Measurements from ENCODE around the gene POP4. TPM values are rescaled to one million over a fixed set of nuclear protein-coding genes. Genes with fewer than 3 reads are reported as not detected.

The POP4 gene
- total and polyA plus RNA-seq, 12 donors = 65.4 to 134 (median 75.5) TPM

DNA sequence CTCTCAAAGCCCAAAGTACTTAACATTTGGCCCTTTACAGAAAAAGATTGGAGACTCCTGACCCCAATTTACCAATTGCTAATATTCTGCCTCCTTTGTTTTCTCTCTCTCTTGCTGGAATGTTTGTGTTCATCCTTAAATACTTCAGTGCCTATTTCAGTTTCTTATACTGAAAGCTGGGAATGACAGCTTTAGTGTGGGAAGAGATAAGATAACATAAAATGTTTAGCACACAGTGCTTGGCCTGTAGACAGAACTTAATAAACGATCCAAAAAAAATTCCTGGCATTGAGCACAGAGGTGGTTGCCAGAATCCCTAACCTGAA is 56.2 kb downstream of the POP4 start:
- Histone ChIP-seq H3K27ac (peak overlapping the region in 3 of 5 donors; percentile 23 to 86 (median 74)), H3K4me1 (replicated peaks in 1 of 2) (peaks cover 18 to 36% of the 10 kb centered on the region in 2 donors), H3K36me3 (replicated peaks in 1 of 2) (no peaks in the 10 kb centered on the region), H3K4me3 (no peak overlapping the region), H3K27me3 (no peaks in the 10 kb centered on the region), H3K9me3 (replicated peaks in 1 of 3) (no peaks in the 10 kb centered on the region)
- intact Hi-C loops (cut with DNase I) = no loop called here
- no peak for TF ChIP-seq POLR2A (IDR thresholded peaks at IDR 0.05)
- TF ChIP-seq, protein P1, sequence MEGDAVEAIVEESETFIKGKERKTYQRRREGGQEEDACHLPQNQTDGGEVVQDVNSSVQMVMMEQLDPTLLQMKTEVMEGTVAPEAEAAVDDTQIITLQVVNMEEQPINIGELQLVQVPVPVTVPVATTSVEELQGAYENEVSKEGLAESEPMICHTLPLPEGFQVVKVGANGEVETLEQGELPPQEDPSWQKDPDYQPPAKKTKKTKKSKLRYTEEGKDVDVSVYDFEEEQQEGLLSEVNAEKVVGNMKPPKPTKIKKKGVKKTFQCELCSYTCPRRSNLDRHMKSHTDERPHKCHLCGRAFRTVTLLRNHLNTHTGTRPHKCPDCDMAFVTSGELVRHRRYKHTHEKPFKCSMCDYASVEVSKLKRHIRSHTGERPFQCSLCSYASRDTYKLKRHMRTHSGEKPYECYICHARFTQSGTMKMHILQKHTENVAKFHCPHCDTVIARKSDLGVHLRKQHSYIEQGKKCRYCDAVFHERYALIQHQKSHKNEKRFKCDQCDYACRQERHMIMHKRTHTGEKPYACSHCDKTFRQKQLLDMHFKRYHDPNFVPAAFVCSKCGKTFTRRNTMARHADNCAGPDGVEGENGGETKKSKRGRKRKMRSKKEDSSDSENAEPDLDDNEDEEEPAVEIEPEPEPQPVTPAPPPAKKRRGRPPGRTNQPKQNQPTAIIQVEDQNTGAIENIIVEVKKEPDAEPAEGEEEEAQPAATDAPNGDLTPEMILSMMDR (IDR thresholded peaks at IDR 0.05) = no peak
- 9 to 21% (median 11%) methylated on average over 1 of the region's 1 CpG for WGBS, 4 donors
- no peak for DNase-seq

DNA sequence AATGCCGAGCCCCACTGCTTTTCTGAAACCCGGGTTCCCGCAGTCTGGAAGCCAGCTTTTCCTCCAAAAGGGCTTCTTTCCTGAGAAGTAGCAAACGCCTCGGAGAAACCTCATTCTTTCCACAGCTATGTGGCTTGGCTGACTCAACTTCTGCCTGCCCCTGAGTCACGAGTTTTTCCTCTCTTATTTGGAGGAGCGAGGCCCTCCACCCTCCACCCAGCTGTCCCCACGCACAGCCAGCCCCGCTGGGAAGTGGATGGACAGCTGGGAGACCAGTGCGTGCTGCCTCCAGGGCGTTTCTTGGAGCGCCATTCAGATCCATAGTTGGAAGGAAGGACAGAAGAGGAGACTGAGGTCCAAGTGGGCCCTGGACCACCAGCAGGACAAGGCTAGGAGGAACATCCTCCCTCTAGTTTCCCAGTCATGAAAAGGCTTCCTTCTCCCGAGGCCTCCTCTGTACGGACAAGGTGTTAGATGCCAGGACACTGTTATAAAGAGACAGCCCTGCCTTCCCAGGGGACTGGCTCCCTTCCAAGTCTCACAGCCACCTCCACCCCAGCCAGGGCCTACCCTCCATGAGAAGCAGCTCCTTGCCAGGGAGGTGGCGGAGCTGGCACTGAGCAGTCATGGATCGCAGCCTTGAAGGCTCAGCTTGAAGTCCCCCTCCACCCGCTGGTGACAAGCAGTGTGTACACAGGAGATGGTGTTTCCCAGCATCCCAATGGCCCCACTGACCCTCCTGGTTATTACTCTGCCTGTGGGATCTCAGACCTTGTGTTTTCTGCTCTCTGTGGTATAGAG is 56.7 kb downstream of the POP4 start:
- WGBS, 4 donors = 48 to 53% (median 49%) methylated on average over 15 to 17 of the region's 17 CpGs
- no peaks in the 10 kb centered on the region for H3K36me3 ChIP-seq (replicated peaks in 1 of 2)
- TF ChIP-seq POLR2A (IDR thresholded peaks at IDR 0.05) = no peak
- TF ChIP-seq, protein P1 (IDR thresholded peaks at IDR 0.05) = no peak
- no peak overlapping the region for H3K4me3 ChIP-seq
- intact Hi-C loops (cut with DNase I) = no loop called here
- peak; percentile 42 to 87 (median 71) for DNase-seq
- peaks cover 18 to 39% of the 10 kb centered on the region in 2 donors for H3K4me1 ChIP-seq (replicated peaks in 1 of 2)
- no peaks in the 10 kb centered on the region for H3K27me3 ChIP-seq
- peak overlapping the region in 3 of 5 donors; percentile 23 to 86 (median 74) for H3K27ac ChIP-seq
- H3K9me3 ChIP-seq (replicated peaks in 1 of 3) = no peaks in the 10 kb centered on the region

- Histone ChIP-seq H3K9me3 (replicated peaks in 1 of 3) (no peaks in the 10 kb centered on the region), H3K4me1 (replicated peaks in 1 of 2) (peaks cover 18 to 39% of the 10 kb centered on the region in 2 donors), H3K27ac (peak overlapping the region in 1 of 5 donors; percentile 86), H3K4me3 (no peak overlapping the region), H3K36me3 (replicated peaks in 1 of 2) (no peaks in the 10 kb centered on the region), H3K27me3 (no peaks in the 10 kb centered on the region)
- no peak for DNase-seq
- no peak for TF ChIP-seq POLR2A (IDR thresholded peaks at IDR 0.05)
- TF ChIP-seq, protein P1 (IDR thresholded peaks at IDR 0.05) = no peak
- 94 to 96% (median 95%) methylated on average over 10 to 19 of the region's 19 CpGs for WGBS, 4 donors
- intact Hi-C loops (cut with DNase I) = no loop called here
These were observed 58.0 kb downstream of the POP4 start for GRCh38 chr19:29663861-29664752.

DNA sequence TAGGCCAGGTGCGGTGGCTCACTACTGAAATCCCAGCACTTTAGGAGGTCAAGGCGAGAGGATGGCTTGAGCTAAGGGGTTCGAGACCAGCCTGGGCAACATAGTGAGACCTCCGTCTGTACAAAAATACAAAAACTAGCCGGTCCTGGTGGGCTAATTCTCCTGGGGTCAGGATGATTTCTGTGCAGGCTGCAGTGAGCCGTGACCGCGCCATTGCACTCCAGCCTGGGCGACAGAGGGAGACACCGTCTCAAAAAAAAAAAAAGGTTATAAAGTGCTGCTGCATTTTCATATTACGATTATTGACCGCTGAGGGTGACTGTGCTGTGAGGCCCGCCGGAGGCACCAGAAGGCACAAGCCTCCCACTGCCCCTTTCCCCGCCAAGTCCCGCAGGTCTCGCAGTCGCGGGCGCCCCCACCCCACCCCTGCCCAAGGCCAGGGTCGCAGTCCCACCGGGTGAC is 58.7 kb downstream of the POP4 start:
- peaks cover 18 to 39% of the 10 kb centered on the region in 2 donors for H3K4me1 ChIP-seq (replicated peaks in 1 of 2)
- WGBS, 4 donors = 11 to 65% (median 32%) methylated on average over 11 to 22 of the region's 22 CpGs
- intact Hi-C loops (cut with DNase I) = no loop called here
- DNase-seq = no peak
- H3K27ac ChIP-seq = peak overlapping the region in 2 of 5 donors; percentile 81 to 91
- no peaks in the 10 kb centered on the region for H3K27me3 ChIP-seq
- H3K9me3 ChIP-seq (replicated peaks in 1 of 3) = no peaks in the 10 kb centered on the region
- no peaks in the 10 kb centered on the region for H3K36me3 ChIP-seq (replicated peaks in 1 of 2)
- no peak for TF ChIP-seq POLR2A (IDR thresholded peaks at IDR 0.05)
- TF ChIP-seq, protein P1 (IDR thresholded peaks at IDR 0.05) = peak in 1 of 6 experiments; percentile 11
- H3K4me3 ChIP-seq = peak overlapping the region in 2 of 4 donors; percentile 78 to 79
